ENCODE measurements around the gene AP2M1. TPM values are rescaled to one million over a fixed set of nuclear protein-coding genes. Genes with fewer than 3 reads are reported as not detected.

The AP2M1 gene
- total RNA-seq, 2 experiments from 2014 or later: 147 to 158 TPM

- Histone ChIP-seq H3K9me2 (ENCODE audit: insufficient read depth, low read length) (no peaks in the 10 kb centered on the region), H3K36me3 (ENCODE audit: insufficient read depth, low read length) (peaks cover 30% of the 10 kb centered on the region), H2AFZ (ENCODE audit: low read length) (no peak overlapping the region), H3K4me2 (ENCODE audit: low read length) (no peak overlapping the region), H3K9me3 (ENCODE audit: low read length) (no peaks in the 10 kb centered on the region), H3K4me1 (ENCODE audit: insufficient read depth, low read length, poor library complexity, severe bottlenecking) (peaks cover 26% of the 10 kb centered on the region), H3K27ac (ENCODE audit: low read depth, low read length, poor library complexity, severe bottlenecking) (no peak overlapping the region), H4K20me1 (ENCODE audit: insufficient read depth, low read length) (no peaks in the 10 kb centered on the region), H3K79me2 (ENCODE audit: insufficient read depth, low read depth, low read length) (peaks cover 14% of the 10 kb centered on the region), H3K4me3 (ENCODE audit: low read depth, low read length, poor library complexity, severe bottlenecking) (no peak overlapping the region)
- ChIA-PET CTCF (ENCODE audit: unreplicated experiment) (no interaction called here), POLR2A (interaction anchor here (0.6 to 2.2 kb wide), 3 partner anchors 14 to 28 kb away, joined by 3 to 14 read pairs (median 4); partner anchors contain the start of genes ABCF3 and DVL3)
- no peak for DNase-seq (ENCODE audit: low spot score)
- TF ChIP-seq EZH2phosphoT487 (IDR thresholded peaks at IDR 0.05; ENCODE audit: borderline replicate concordance, low read depth, low read length): no peak
- no TSS peak for BruUV-seq (replicated peaks)
- intact Hi-C loops (cut with micrococcal nuclease; ENCODE audit: unreplicated experiment): no loop called here
Measured at GRCh38 chr3:184172681-184173373, 1.8 kb upstream of the AP2M1 start.

- no TSS peak for BruUV-seq (replicated peaks)
- Histone ChIP-seq H3K4me2 (ENCODE audit: low read length) (no peak overlapping the region), H3K79me2 (ENCODE audit: insufficient read depth, low read depth, low read length) (peaks cover 14% of the 10 kb centered on the region), H3K27ac (ENCODE audit: low read depth, low read length, poor library complexity, severe bottlenecking) (no peak overlapping the region), H3K9me2 (ENCODE audit: insufficient read depth, low read length) (no peaks in the 10 kb centered on the region), H3K9me3 (ENCODE audit: low read length) (no peaks in the 10 kb centered on the region), H4K20me1 (ENCODE audit: insufficient read depth, low read length) (no peaks in the 10 kb centered on the region), H3K4me3 (ENCODE audit: low read depth, low read length, poor library complexity, severe bottlenecking) (no peak overlapping the region), H3K36me3 (ENCODE audit: insufficient read depth, low read length) (peaks cover 30% of the 10 kb centered on the region), H3K4me1 (ENCODE audit: insufficient read depth, low read length, poor library complexity, severe bottlenecking) (peaks cover 26% of the 10 kb centered on the region), H2AFZ (ENCODE audit: low read length) (no peak overlapping the region)
- no peak for DNase-seq (ENCODE audit: low spot score)
- intact Hi-C loops (cut with micrococcal nuclease; ENCODE audit: unreplicated experiment): no loop called here
- CTCF ChIA-PET (ENCODE audit: unreplicated experiment): no interaction called here
- no peak for TF ChIP-seq EZH2phosphoT487 (IDR thresholded peaks at IDR 0.05; ENCODE audit: borderline replicate concordance, low read depth, low read length)
- no peak for TF ChIP-seq CTCF (conservative IDR thresholded peaks at IDR 0.05; ENCODE audit: low read length)
- POLR2A ChIA-PET: interaction anchor here (0.6 to 2.2 kb wide), 6 partner anchors 11 to 28 kb away, joined by 3 to 14 read pairs (median 4); partner anchors contain the start of genes ABCF3 and DVL3
Measured at GRCh38 chr3:184173374-184173722, 1.3 kb upstream of the AP2M1 start.

GRCh38 chr3:184174284-184174645 lies 390 bp upstream of the AP2M1 start:
- no peak overlapping the region for H3K27ac ChIP-seq (ENCODE audit: low read depth, low read length, poor library complexity, severe bottlenecking)
- H3K9me2 ChIP-seq (ENCODE audit: insufficient read depth, low read length): no peaks in the 10 kb centered on the region
- TF ChIP-seq EZH2phosphoT487 (IDR thresholded peaks at IDR 0.05; ENCODE audit: borderline replicate concordance, low read depth, low read length) (no peak), CTCF (conservative IDR thresholded peaks at IDR 0.05; ENCODE audit: low read length) (no peak)
- no TSS peak for BruUV-seq (replicated peaks)
- peak overlapping the region; percentile 62 for H3K4me2 ChIP-seq (ENCODE audit: low read length)
- peak overlapping the region; percentile 37; the same call in 1 of the 2 replicates for H2AFZ ChIP-seq (ENCODE audit: low read length)
- intact Hi-C loops (cut with micrococcal nuclease; ENCODE audit: unreplicated experiment): loop anchor here (1.0 to 2.0 kb wide), 4 partner anchors 11 to 125 kb away; partner anchors contain the start of genes DVL3, EIF2B5 and PSMD2
- no peaks in the 10 kb centered on the region for H3K9me3 ChIP-seq (ENCODE audit: low read length)
- H3K79me2 ChIP-seq (ENCODE audit: insufficient read depth, low read depth, low read length): peaks cover 14% of the 10 kb centered on the region
- H3K36me3 ChIP-seq (ENCODE audit: insufficient read depth, low read length): peaks cover 30% of the 10 kb centered on the region
- H3K4me3 ChIP-seq (ENCODE audit: low read depth, low read length, poor library complexity, severe bottlenecking): peak overlapping the region; percentile 39
- CTCF ChIA-PET (ENCODE audit: unreplicated experiment): no interaction called here
- no peak for DNase-seq (ENCODE audit: low spot score)
- peaks cover 26% of the 10 kb centered on the region for H3K4me1 ChIP-seq (ENCODE audit: insufficient read depth, low read length, poor library complexity, severe bottlenecking)
- POLR2A ChIA-PET: interaction anchor here (0.5 to 2.2 kb wide), 9 partner anchors 9 to 131 kb away, joined by 3 to 14 read pairs (median 4); partner anchors contain the start of gene ABCF3
- H4K20me1 ChIP-seq (ENCODE audit: insufficient read depth, low read length): no peaks in the 10 kb centered on the region
